Transverse colon (tissue), 4 donors: ENCODE measurements around the gene BCKDK.
"Not testable (repeated sequence)": the region's sequence is repeated elsewhere in the genome, so short reads cannot be mapped to it uniquely, and the experiment has no call there.

Experiments
- CTCF ChIP-seq, 5 experiments: fragments of 200-600 bp in 3 of 5; fragments of 450-650 bp in 2 of 5; sonication (generic) in 3 of 5; IDR thresholded peaks; 1 replicate in 2 of 5; 2 replicates in 3 of 5; pipeline ENCODE4 v1.5.1; 2016 to 2017; ENCODE audit warnings: antibody characterized with exemption in 5 of 5, inconsistent platforms in 3 of 5, mild to moderate bottlenecking in 2 of 5, moderate library complexity in 1 of 5
- EP300 ChIP-seq: sonication (generic); formaldehyde crosslinking; IDR thresholded peaks from one replicate; pipeline ENCODE4 v1.6.1; 2017; ENCODE audit warnings: antibody characterized with exemption, low read depth
- POLR2A ChIP-seq: fragments of 450-650 bp; IDR thresholded peaks from one replicate; pipeline ENCODE4 v1.6.1; 2016; ENCODE audit warnings: antibody characterized with exemption, mild to moderate bottlenecking, moderate library complexity
- POLR2AphosphoS5 ChIP-seq, 3 donors: sonication (generic); formaldehyde crosslinking; IDR thresholded peaks; one replicate each; pipeline ENCODE4 v1.6.1; 2016; ENCODE audit warnings: antibody characterized with exemption in 3 of 3

GRCh38 chr16:31144418-31144817 lies 36.2 kb downstream of the BCKDK start:
- not testable (repeated sequence) for TF ChIP-seq CTCF (IDR thresholded peaks at IDR 0.05); POLR2A; POLR2AphosphoS5 (IDR thresholded peaks at IDR 0.05); EP300
